Activated T-cell treated with anti-CD3 and anti-CD28 coated beads for 1 hour (primary cell): Measurements from ENCODE around the gene CNOT2.

ENCODE experiments used
- DNase-seq: peaks from one replicate; pipeline ENCODE4 v3.0.0-alpha.2; 2020; ENCODE audit warnings: low read depth

The CNOT2 gene

GRCh38 chr12:70242695-70243509, at the start of gene CNOT2:
CNOT2 (plus strand) TSS chr12:70243433; CDS start chr12:70278227, 34,794 bp downstream.
- DNase-seq, result peak; percentile 82

- no peak for DNase-seq
Measured at GRCh38 chr12:70194076-70194475, 49.2 kb upstream of the CNOT2 start.

- no peak for DNase-seq
Measured at GRCh38 chr12:70196811-70197281, 46.4 kb upstream of the CNOT2 start.

GRCh38 chr12:70197345-70197744, 45.9 kb upstream of the CNOT2 start:
- no peak for DNase-seq

GRCh38 chr12:70213707-70214106, 29.5 kb upstream of the CNOT2 start:
- DNase-seq, result no peak

GRCh38 chr12:70214972-70215617, 28.1 kb upstream of the CNOT2 start:
- DNase-seq, result no peak

- DNase-seq, result no peak
Measured at GRCh38 chr12:70217416-70217815, 25.8 kb upstream of the CNOT2 start.

GRCh38 chr12:70221626-70222025, 21.6 kb upstream of the CNOT2 start:
- no peak for DNase-seq

- no peak for DNase-seq
Measured at GRCh38 chr12:70227911-70228310, 15.3 kb upstream of the CNOT2 start.

- DNase-seq, result no peak
Measured at GRCh38 chr12:70230934-70231606, 12.2 kb upstream of the CNOT2 start.

GRCh38 chr12:70236990-70237389, 6.2 kb upstream of the CNOT2 start:
- no peak for DNase-seq

- no peak for DNase-seq
Measured at GRCh38 chr12:70240673-70241072, 2.6 kb upstream of the CNOT2 start.

GRCh38 chr12:70241845-70242244, 1.4 kb upstream of the CNOT2 start:
- DNase-seq, result no peak

GRCh38 chr12:70243510-70244371, 508 bp downstream of the CNOT2 start:
- peak; percentile 50 for DNase-seq

- no peak for DNase-seq
Measured at GRCh38 chr12:70244409-70244808, 1.2 kb downstream of the CNOT2 start.

- DNase-seq, result no peak
Measured at GRCh38 chr12:70245458-70245857, 2.2 kb downstream of the CNOT2 start.

- no peak for DNase-seq
Measured at GRCh38 chr12:70246580-70246979, 3.3 kb downstream of the CNOT2 start.

- no peak for DNase-seq
Measured at GRCh38 chr12:70247653-70248199, 4.5 kb downstream of the CNOT2 start.

GRCh38 chr12:70248876-70249275, 5.6 kb downstream of the CNOT2 start:
- DNase-seq, result no peak

GRCh38 chr12:70249903-70250302, 6.7 kb downstream of the CNOT2 start:
- DNase-seq, result no peak

- DNase-seq, result no peak
Measured at GRCh38 chr12:70251226-70251625, 8.0 kb downstream of the CNOT2 start.

- no peak for DNase-seq
Measured at GRCh38 chr12:70251661-70252060, 8.4 kb downstream of the CNOT2 start.
